Heart left ventricle (tissue), 13 donors: ENCODE measurements around the gene UNC13C.

Experiments used
- CTCF ChIP-seq, 12 donors: fragments of 200-600 bp; sonication (generic) in 4 of 12; IDR thresholded peaks; one replicate each; pipeline versions ENCODE4 v1.5.0 to v1.8.0; 2018 to 2022; ENCODE audit warnings: antibody characterized with exemption in 12 of 12, mild to moderate bottlenecking in 5 of 12
- POLR2A ChIP-seq, 2 donors: fragments of 450-650 bp; IDR thresholded peaks; one replicate each; pipeline ENCODE4 v1.6.1; 2017; ENCODE audit warnings: antibody characterized with exemption in 2 of 2, mild to moderate bottlenecking in 2 of 2, moderate library complexity in 2 of 2
- donor health status: ischemic (EF 13 %, LVEDD 7.1; RV severe dilation, severe dysfunction).
- donor health status: DM: no; HTN: yes; CAD: no.
- donor health status: DM: no; HTN: no; CAD: no.
- donor health status: ischemic (EF 25% LVEDD 6.9; RV normal size, moderate dysfunction).
- donor health status: ischemic (EF 25% LVEDD 5.7; RV mildly dilated, moderate dysfunction).
- donor health status: ischemic (EF 35%, LVEDD 5.7; RV mildly dilated, moderate dysfunction).
- donor health status: nonischemic (EF 11% LVEDD 7.7; RV severe dilation, severe dysfunction).
- donor health status: DM: yes; HTN: yes; CAD: no.
- donor health status: PGD.
- donor health status: ischemic (EF 29% LVEDD 5.4; RV normal size, mild dysfunction).
- donor health status: nonischemic (EF 23%, LVEDD 6.1; RV moderate dilation, normal function).

- TF ChIP-seq CTCF (IDR thresholded peaks at IDR 0.05) (no peak), POLR2A (IDR thresholded peaks at IDR 0.05) (no peak)
Measured at GRCh38 chr15:54521206-54521605, 543.0 kb downstream of the UNC13C start.
